Nephron progenitor cell (in vitro differentiated cells): ENCODE results near the gene CKB.
A peak's percentile ranks its signal among the peaks of the same experiment; 100 is the strongest.

Experiments
- DNase-seq: peaks from one replicate; pipeline ENCODE4 v3.0.0; 2021
- H3K27ac Mint-ChIP-seq: 2 replicates; pipeline ENCODE4 v1.8.0; 2021; ENCODE audit warnings: mild to moderate bottlenecking, moderate library complexity, mixed read lengths
- H3K27me3 Mint-ChIP-seq: 2 replicates; pipeline ENCODE4 v1.8.0; 2021; ENCODE audit warnings: mild to moderate bottlenecking, low read depth, mixed read lengths; ENCODE audit not compliant: poor library complexity
- H3K36me3 Mint-ChIP-seq: 2 replicates; pipeline ENCODE4 v1.8.0; 2021; ENCODE audit warnings: low read depth, mixed read lengths
- H3K4me1 Mint-ChIP-seq: 2 replicates; pipeline ENCODE4 v1.8.0; 2021; ENCODE audit warnings: mixed read lengths
- H3K4me3 Mint-ChIP-seq: 2 replicates; pipeline ENCODE4 v1.8.0; 2021; ENCODE audit warnings: mild to moderate bottlenecking, moderate library complexity, mixed read lengths
- H3K9me3 Mint-ChIP-seq: 2 replicates; pipeline ENCODE4 v1.8.0; 2021; ENCODE audit warnings: mild to moderate bottlenecking, moderate library complexity, mixed read lengths
- TF ChIP-seq, protein P1 (sequence below): fragments of 200-600 bp; sonication (generic); IDR thresholded peaks from 2 replicates; pipeline ENCODE4 v1.5.0; 2021; ENCODE audit warnings: antibody characterized with exemption

The CKB gene

DNA sequence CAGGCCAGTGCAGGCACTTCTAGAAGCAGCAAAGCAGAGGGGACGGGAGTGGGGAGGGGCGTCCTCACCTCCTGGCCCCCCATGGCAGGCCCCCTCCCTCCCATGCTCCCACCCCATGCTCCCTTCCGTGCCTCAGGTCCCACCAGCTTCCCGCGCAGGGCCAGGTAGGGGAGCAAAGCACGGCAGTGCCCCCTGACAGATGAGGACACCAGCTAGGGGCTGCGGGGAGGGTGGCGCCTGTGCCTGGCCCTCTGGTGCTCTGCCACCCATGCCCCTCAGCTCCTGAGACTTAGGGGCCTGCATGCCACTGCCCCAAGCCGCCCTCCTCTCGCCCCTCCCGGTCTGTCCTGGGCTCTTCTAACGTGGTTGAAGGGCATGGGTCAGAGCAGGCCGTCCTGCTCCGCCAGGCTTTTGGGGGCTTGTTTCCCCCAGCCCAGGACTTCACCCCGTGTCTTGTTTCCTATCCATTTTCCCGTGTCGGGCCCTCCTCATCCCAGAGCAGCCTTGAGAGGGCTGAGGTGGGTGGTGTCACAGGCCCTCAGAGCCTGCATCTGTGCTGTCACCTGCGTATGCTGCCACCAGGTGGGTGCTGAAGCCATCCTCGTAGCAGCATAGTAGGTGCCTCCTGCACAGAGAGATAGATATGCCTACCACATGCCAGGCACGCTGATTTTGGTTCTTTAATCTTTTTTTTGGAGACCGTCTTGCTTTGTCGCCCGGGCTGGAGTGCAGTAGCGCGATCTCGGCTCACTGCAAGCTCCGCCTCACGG, 16.6 kb upstream of the CKB start:
- peaks cover 6% of the 10 kb centered on the region for H3K4me1 Mint-ChIP-seq
- TF ChIP-seq, protein P1, sequence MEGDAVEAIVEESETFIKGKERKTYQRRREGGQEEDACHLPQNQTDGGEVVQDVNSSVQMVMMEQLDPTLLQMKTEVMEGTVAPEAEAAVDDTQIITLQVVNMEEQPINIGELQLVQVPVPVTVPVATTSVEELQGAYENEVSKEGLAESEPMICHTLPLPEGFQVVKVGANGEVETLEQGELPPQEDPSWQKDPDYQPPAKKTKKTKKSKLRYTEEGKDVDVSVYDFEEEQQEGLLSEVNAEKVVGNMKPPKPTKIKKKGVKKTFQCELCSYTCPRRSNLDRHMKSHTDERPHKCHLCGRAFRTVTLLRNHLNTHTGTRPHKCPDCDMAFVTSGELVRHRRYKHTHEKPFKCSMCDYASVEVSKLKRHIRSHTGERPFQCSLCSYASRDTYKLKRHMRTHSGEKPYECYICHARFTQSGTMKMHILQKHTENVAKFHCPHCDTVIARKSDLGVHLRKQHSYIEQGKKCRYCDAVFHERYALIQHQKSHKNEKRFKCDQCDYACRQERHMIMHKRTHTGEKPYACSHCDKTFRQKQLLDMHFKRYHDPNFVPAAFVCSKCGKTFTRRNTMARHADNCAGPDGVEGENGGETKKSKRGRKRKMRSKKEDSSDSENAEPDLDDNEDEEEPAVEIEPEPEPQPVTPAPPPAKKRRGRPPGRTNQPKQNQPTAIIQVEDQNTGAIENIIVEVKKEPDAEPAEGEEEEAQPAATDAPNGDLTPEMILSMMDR = no peak
- DNase-seq = no peak
- no peaks in the 10 kb centered on the region for H3K9me3 Mint-ChIP-seq
- no peak overlapping the region for H3K27ac Mint-ChIP-seq
- no peaks in the 10 kb centered on the region for H3K27me3 Mint-ChIP-seq
- no peaks in the 10 kb centered on the region for H3K36me3 Mint-ChIP-seq
- H3K4me3 Mint-ChIP-seq = no peak overlapping the region

DNA sequence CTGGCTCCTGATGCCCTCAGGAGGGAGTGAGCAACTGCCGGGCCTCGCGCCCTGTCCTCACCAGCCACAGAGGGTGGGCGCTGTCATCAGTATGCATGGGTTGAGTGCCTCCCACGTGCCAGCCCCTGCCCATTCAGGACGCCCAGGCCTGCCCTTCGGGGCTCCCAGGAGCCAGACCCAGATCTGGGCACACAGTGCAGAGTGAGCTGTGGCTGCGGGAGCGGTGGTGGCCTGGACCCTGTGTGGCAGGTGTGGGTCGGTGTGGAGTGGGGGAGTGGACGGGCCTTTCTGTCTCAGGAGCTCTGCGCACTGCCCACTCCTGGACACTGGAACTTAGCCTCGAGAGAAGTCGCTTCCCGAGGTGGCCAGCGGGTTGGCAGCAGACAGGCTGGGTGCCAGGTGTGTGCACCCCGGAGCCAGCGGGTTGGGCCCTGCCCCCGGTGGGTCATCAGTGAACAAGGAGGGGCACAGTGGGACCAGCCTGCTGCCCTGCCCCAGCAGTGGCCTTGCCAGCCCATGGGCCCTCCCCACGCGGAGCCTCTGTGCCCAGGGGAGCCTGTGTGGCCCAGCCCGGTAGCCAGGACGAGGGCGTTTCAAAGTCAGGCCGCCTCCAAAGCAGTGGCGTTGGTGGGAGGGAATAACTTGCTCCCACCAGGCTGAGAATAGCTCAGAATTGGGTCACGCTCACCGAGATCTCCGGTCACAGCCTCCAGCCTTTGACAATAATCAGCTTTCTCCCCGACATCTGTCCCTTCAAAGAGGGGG, 15.8 kb upstream of the CKB start:
- Mint-ChIP-seq H3K4me3 (no peak overlapping the region), H3K4me1 (peaks cover 6% of the 10 kb centered on the region)

DNA sequence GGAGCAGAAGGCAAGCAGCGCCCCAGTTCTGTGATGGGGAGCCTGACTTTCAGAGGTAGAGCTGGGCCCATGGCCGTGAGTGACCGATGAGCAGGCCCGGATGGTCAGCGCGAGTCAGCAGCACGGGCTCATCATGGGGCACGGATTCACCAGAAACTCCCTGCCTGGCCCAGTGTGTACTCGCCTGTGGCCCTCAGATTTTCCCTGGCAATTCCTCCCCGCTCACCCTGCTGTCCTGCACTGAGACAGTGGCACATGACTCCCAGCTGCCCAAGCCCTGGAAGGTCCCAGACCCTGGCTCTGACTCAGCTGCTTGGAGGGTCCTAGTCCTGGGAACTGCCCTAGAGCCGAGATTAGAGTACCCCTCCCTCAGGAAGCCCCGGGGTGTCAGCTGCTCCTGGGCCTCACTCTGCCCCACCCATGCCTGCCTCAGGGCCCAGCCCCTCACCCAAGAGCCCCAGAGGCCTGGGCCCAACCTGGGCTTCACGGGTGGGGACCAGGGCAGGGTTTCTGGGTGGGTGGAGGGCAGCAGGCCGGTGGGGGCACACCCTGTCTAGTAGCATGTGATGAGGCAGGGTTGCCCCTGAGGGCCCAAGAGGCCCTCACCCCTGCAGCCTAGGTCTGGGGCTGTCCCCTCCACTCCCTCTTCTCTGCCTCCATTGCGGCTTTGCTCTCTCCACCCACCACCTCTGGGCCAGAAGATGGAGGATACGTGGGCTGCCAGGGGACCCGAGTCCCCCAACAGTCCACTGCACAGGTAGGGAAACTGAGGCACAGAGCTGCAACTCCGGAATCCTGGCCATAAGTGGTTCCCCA, 14.8 kb upstream of the CKB start:
- TF ChIP-seq, protein P1 = no peak
- H3K27me3 Mint-ChIP-seq = no peaks in the 10 kb centered on the region
- peaks cover 6% of the 10 kb centered on the region for H3K4me1 Mint-ChIP-seq
- no peaks in the 10 kb centered on the region for H3K36me3 Mint-ChIP-seq
- no peaks in the 10 kb centered on the region for H3K9me3 Mint-ChIP-seq
- peak overlapping the region; percentile 84 for H3K27ac Mint-ChIP-seq
- no peak for DNase-seq
- H3K4me3 Mint-ChIP-seq = no peak overlapping the region

More for the DNA sequence above, 15.8 kb upstream of the CKB start:
- no peak overlapping the region for H3K27ac Mint-ChIP-seq
- DNase-seq = no peak
- TF ChIP-seq, protein P1 = no peak
- H3K9me3 Mint-ChIP-seq = no peaks in the 10 kb centered on the region
- H3K36me3 Mint-ChIP-seq = no peaks in the 10 kb centered on the region
- H3K27me3 Mint-ChIP-seq = no peaks in the 10 kb centered on the region

DNA sequence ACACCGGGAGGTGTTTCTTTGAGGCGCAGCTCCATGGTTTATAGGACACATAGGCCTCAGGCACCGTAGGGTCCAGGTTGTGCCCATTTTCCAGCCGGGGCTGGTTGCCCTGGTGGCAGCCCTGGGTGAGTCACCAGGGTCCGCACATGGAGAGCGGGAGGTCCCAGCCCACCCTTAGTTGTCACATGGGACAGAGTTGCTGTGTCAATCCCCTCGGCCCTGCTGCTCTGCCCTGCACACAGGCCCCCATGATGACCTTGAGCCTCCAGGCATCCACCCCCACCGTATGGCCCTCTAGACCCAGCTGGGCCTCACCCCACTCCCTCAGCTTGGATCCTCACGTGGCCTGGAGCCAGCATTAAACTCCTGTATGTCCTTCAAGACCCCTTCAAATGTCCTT, 14.1 kb upstream of the CKB start:
- Mint-ChIP-seq H3K4me3 (no peak overlapping the region), H3K36me3 (no peaks in the 10 kb centered on the region), H3K27me3 (no peaks in the 10 kb centered on the region), H3K27ac (peak overlapping the region; percentile 84), H3K9me3 (no peaks in the 10 kb centered on the region), H3K4me1 (peaks cover 6% of the 10 kb centered on the region)
- TF ChIP-seq, protein P1 = no peak
- no peak for DNase-seq

DNA sequence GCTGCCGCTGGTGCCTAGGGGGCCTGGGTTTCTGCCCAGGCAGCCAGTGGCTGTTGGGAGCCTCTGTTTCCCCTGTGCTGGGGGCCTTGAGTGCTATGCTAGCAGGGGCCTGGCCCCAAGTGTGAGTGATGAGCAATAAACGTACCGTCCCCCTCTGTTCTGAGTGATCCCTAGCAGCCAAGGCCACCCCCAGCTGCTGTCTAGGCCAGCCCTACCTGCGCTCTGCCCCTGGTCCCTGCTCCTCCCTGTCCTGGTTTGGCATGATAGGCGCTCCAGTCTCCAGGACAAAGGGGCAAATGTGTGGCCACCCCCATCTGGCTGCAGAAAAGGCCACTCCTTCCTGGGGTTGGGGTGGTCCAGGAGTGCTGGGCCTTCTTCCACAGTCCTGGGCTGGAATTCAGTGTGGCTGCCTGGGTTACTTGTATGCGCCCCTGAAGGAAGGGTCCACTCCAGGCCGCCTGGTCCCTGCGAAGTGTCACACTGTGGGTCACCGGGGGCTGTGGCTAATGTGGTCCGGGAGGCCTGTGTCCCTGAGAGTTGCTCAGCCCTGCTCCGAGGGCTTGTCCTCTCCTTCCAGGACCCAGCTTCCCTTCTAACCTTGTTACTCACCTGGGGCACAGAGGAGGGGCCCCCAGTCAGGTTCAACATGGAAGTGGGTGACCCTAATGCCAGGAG, 13.4 kb upstream of the CKB start:
- Mint-ChIP-seq H3K4me3 (no peak overlapping the region), H3K27ac (no peak overlapping the region), H3K36me3 (no peaks in the 10 kb centered on the region), H3K4me1 (peaks cover 6% of the 10 kb centered on the region), H3K9me3 (no peaks in the 10 kb centered on the region), H3K27me3 (no peaks in the 10 kb centered on the region)
- TF ChIP-seq, protein P1 = no peak
- DNase-seq = no peak
